ENCODE measurements around the gene VWA7.

Gene VWA7

GRCh38 chr6:31784098-31784925 lies 7.2 kb upstream of the VWA7 start:
- no peak for DNase-seq (ENCODE audit: extremely low read depth, low read depth)
- TF ChIP-seq CTCF (IDR thresholded peaks at IDR 0.05; ENCODE audit: low read depth, low read length), result no peak

DNA sequence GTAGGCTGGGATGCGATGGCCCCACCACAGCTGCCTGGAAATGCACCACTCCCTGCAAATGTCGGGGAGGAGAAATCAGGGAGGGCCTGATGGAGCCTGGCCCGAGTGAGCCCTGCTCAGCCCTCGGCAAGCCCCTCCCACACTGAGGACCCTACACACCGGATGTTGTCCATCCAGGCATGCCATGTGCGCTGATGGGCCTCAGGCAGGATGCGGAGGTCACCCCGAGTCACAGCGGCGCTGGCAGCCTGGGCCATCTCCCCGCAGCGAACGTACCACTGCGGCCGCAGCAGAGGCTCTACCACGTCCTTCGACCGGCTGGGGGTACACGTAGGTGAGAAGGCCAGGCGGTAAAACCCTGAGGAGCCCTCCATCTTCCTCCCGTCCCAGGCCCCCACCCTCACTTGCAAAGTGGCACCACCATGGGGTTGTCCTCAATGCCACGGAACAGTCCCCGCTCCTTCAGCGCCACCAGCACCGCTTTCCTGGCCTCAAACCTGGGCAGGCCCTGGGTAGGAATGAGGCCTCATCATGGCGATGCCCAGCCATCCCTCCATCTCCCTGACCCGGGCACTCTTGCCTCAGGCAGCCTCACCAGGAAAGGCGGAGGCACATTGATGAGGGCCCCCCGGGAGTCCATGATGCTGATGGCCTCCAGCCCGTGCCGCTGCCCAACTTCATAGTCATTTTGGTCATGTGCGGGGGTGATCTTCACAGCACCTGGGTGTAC lies 5.2 kb upstream of the VWA7 start:
- no peak for TF ChIP-seq CTCF (IDR thresholded peaks at IDR 0.05; ENCODE audit: low read depth, low read length)
- no peak for DNase-seq (ENCODE audit: extremely low read depth, low read depth)

- no peak for DNase-seq (ENCODE audit: extremely low read depth, low read depth)
- no peak for TF ChIP-seq CTCF (IDR thresholded peaks at IDR 0.05; ENCODE audit: low read depth, low read length)
Measured at GRCh38 chr6:31781244-31782125, 4.4 kb upstream of the VWA7 start.

DNA sequence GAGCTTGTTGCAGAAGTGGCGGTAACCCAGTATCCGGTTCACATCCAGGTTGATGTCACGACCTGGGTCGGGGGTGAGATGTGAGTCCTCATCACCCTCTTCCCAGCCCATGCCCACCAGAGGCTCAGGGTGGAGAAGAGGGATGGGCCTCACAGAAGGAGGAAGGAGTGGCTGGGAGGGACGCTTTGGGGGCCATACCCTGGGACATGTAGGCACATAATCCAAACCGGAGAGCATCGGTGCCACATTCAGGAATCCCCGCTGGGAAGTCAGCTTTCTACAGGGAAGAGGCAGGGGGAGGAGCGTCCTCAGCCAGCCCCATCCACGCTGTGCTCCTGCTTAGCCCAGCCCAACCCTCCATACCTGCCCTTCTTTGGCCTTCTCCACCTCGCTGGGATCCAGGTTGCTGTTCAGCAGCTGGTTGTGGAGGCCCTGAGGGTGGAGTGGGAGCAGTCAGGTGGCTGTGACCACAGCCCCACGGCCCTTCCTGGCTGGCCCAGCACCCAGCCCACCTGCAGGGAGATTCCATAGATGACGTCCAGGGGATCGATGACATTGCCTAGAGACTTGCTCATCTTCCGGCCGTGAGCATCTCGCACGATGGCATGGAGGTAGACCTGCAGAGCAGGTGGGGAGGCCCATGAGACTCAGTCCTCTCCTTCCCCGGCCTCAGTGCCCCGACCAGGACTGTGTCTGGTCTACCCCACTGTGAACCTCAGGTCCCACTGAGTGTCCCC lies 3.5 kb upstream of the VWA7 start:
- TF ChIP-seq CTCF (IDR thresholded peaks at IDR 0.05; ENCODE audit: low read depth, low read length), result no peak
- no peak for DNase-seq (ENCODE audit: extremely low read depth, low read depth)

DNA sequence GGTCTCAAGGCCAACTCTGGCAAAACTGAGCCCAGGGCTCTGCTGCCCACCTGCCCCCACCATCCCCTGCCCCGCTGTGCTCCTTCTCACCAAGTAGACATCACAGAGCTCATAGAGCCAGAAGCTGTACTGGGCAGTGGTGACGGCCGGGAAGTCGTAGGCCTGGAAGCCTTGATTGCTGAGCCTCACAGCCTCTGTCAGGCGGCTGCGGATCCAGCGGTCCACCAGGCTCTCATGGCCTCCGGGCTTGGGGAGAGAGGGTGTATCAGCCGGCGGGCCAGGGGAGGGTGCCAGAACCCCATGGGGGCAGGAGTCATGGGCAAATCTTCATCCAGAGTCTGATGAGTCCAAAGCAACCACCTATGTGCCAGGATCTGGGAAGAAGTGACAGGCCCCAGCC lies 2.8 kb upstream of the VWA7 start:
- no peak for TF ChIP-seq CTCF (IDR thresholded peaks at IDR 0.05; ENCODE audit: low read depth, low read length)
- no peak for DNase-seq (ENCODE audit: extremely low read depth, low read depth)

GRCh38 chr6:31778999-31779885 lies 2.1 kb upstream of the VWA7 start:
- TF ChIP-seq CTCF (IDR thresholded peaks at IDR 0.05; ENCODE audit: low read depth, low read length), result no peak
- no peak for DNase-seq (ENCODE audit: extremely low read depth, low read depth)

Data from AG09319 (cell line).